ENCODE measurements around the gene DLG5. TPM values are rescaled to one million over a fixed set of nuclear protein-coding genes. Genes with fewer than 3 reads are reported as not detected.

The DLG5 gene
- total RNA-seq, 1 donor = 39.7 TPM

GRCh38 chr10:77849039-77849664 lies 77.4 kb downstream of the DLG5 start:
- no peak for TF ChIP-seq CTCF (IDR thresholded peaks at IDR 0.05; ENCODE audit: insufficient read depth, low read depth, low read length)
- H3K4me3 ChIP-seq (ENCODE audit: low read depth, low read length) = no peak overlapping the region
- DNase-seq (ENCODE audit: low read depth) = peak; percentile 21

GRCh38 chr10:77846718-77847311 lies 79.7 kb downstream of the DLG5 start:
- no peak overlapping the region for H3K4me3 ChIP-seq (ENCODE audit: low read depth, low read length)
- TF ChIP-seq CTCF (IDR thresholded peaks at IDR 0.05; ENCODE audit: insufficient read depth, low read depth, low read length) = peak; percentile 97
- peak; percentile 69 for DNase-seq (ENCODE audit: low read depth)

GRCh38 chr10:77845451-77845850 lies 81.1 kb downstream of the DLG5 start:
- no peak for DNase-seq (ENCODE audit: low read depth)
- H3K4me3 ChIP-seq (ENCODE audit: low read depth, low read length) = no peak overlapping the region
- no peak for TF ChIP-seq CTCF (IDR thresholded peaks at IDR 0.05; ENCODE audit: insufficient read depth, low read depth, low read length)

DNA sequence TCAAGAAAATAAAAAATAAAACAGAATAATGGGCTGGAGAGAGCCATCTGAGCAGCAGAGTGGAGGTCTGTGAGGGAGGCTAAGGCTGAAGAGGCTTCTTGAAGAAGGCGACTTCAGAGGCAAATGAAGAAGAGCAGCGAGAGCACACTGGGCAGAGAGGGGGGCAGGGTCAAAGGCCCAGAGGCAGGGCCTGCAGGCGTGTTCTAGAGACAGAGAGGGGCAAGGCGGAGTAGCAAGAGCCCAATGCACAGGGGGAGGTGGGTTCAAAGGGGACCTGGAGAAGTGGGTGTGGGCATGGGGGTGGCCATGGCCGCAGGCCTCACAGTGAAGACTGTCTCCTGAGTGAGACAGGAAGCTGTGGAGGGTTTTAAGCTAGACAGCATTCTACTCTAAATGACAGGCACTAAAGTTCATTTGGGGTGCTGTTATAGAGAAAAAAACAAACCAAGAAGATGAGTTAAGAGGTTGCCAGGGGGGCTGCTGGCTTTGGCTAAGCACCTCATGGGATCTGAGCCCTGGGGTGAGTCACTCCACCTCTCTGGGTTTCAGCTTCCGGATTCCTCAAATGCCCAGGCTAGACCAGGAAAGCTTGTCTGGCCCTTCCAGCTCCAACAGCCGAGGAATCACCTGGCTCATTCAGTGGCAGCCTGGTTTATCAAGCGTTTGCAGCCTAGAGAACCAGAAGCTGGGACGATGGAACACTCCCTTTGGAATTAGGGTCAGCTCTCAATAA lies 81.7 kb downstream of the DLG5 start:
- peak; percentile 64 for DNase-seq (ENCODE audit: low read depth)
- no peak for TF ChIP-seq CTCF (IDR thresholded peaks at IDR 0.05; ENCODE audit: insufficient read depth, low read depth, low read length)
- no peak overlapping the region for H3K4me3 ChIP-seq (ENCODE audit: low read depth, low read length)

DNA sequence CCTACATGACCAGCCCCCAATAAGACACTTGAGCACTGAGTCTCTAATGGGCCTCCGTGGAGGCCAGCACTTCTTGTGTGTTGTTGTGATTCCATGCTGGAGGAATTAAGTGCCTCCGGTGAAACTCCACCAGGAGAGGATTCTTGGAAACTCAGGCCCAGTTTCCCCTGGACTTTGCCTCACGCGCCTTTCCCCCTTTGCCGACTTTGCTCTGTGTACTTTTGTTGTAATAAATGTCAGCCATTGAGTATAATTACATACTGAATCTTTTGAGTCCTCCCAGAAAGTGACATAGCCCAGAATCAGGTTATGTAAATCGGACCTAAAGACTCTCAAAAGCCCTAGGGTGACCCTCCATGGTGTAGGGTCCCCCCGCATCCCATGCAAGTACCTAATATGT lies 82.4 kb downstream of the DLG5 start:
- H3K4me3 ChIP-seq (ENCODE audit: low read depth, low read length) = no peak overlapping the region
- no peak for TF ChIP-seq CTCF (IDR thresholded peaks at IDR 0.05; ENCODE audit: insufficient read depth, low read depth, low read length)
- no peak for DNase-seq (ENCODE audit: low read depth)

- no peak for DNase-seq (ENCODE audit: low read depth)
- TF ChIP-seq CTCF (IDR thresholded peaks at IDR 0.05; ENCODE audit: insufficient read depth, low read depth, low read length) = no peak
- no peak overlapping the region for H3K4me3 ChIP-seq (ENCODE audit: low read depth, low read length)
Measured at GRCh38 chr10:77843264-77843663, 83.3 kb downstream of the DLG5 start.

All from fibroblast of villous mesenchyme (primary cell).